Left cardiac atrium (tissue), 4 donors: ENCODE data around the gene CEP44. TPM values are rescaled to one million over a fixed set of nuclear protein-coding genes. Genes with fewer than 3 reads are reported as not detected.
"Not testable (repeated sequence)": the region's sequence is repeated elsewhere in the genome, so short reads cannot be mapped to it uniquely, and the experiment has no call there.

ENCODE experiments used
- ATAC-seq, 2 donors: fragments of 200-7000 bp; cut with Tn5 transposase; one replicate each; pipeline ENCODE4 v1.9.1; 2020; ENCODE audit warnings: mild to moderate bottlenecking in 2 of 2, moderate library complexity in 2 of 2
- DNase-seq: peaks from one replicate; pipeline ENCODE4 v3.0.0-alpha.2; 2020
- intact Hi-C, 2 donors: fragments of 100-400 bp; cut with DNase I; formaldehyde crosslinking; loops; one replicate each; pipeline versions ENCODE4 v1.14.1 to v1.15.1; 2022 to 2023
- long read RNA-seq: library from polyadenylated mRNA; unstranded; transcript quantifications from one replicate; pipeline ENCODE4 v2.0.0, GENCODE V29; 2021
- total RNA-seq, 2 donors: library from RNA; stranded (reverse); fragmentation: NEBNext Ultra II Directional; extraction: Animal tissue kit (Norgen Biotek cat#: 25700); gene quantifications; one replicate each; pipeline ENCODE4 v1.2.1, GENCODE V29; 2021
- donor health status: DM: no; HTN: yes; CAD: no.
- donor health status: DM: no; HTN: yes; CAD: no; lungs with severe emphysema.
- donor health status: DM: yes; HTN: yes; CAD: no.
- donor health status: Dilated cardiomyopathy.

Gene CEP44, protein sequence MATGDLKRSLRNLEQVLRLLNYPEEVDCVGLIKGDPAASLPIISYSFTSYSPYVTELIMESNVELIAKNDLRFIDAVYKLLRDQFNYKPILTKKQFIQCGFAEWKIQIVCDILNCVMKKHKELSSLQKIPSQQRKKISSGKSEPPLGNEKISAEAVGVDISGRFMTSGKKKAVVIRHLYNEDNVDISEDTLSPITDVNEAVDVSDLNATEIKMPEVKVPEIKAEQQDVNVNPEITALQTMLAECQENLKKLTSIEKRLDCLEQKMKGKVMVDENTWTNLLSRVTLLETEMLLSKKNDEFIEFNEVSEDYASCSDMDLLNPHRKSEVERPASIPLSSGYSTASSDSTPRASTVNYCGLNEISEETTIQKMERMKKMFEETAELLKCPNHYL
- 10 to 100 TPM; 15.4 to 16.7 TPM for total RNA-seq
- long read RNA-seq, full-length matches to known transcripts: 2 of 12 reads
- long read RNA-seq, partial matches to known transcripts: 3 of 12 reads
- long read RNA-seq, other reads (novel, unspliced or antisense): 7 of 12 reads

DNA sequence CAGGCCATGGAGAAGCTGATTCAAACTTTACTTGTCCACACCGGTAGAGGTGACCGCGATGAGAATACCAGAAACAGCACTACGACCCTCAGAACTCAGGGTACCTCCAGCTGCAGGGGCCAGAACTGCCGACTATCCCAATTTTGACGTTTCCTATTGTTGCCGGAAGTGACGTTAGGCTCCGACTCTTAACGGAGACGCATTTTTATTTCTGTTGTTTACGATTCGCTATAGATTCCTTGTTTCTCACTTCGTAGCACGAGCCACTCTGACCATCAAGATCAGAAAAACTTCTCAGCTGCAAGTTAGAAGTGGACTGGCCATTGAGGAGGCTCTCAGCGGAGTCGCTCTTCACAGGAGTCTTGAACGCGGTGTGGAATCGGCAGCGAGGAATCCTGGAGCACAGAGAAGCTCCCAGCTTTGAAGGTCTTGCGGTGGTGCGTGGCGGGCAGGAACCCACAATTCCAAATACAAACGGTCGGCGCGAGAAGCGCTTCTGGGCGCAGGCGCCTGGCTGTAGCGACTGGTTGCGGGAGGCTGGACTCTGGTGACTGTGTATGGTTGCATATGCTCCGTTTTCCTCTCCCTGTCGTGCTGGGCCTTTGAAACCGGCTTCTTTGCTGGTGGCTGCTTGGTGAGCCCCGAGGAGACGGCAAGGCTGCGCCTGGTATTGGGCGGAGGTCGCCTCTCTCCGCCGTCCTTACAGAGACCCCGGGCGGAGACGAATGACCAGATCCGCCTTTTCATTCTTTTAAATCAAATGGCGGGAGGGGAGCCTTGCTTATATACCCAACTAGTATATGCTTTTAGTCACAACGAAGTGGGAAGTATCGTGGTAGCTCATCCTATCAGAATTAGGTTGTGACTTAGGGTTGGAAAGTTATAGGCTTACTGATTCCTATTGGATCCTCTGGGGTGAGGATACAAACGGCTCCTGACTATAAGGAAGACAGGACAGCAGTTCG is at the start of gene CEP44, which contains the start of gene FBXO8:
Gene CEP44, plus strand, starts transcription at position 405 of the 965 bp plus-strand sequence. CDS start 15,211 bp downstream, outside the sequence.
Gene FBXO8, minus strand, starts transcription at position 161 of the 965 bp plus-strand sequence. CDS start 20,575 bp downstream, outside the sequence.
- intact Hi-C loops: no loop called here
- peak; percentile 83 to 90 for ATAC-seq
- DNase-seq: peak; percentile 68

DNA sequence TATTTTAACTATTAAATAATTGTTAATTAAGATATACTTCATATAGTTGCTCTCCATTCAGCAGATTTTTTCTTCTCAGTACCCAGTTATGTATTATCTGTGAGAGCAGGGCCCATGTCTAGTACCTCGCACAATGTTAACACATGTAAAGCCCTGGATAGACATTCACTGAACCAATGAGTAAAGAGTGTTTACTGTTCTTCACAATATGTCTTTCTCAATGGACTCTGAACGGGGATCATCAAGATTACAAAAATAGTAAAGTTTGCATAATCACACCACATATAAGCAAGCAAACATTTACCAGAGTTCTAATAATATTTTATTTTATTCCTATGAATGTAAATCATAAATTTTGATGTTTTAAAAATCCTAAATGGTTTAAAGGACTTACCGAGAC is 47.4 kb upstream of the CEP44 start:
- intact Hi-C loops: no loop called here
- ATAC-seq (no peak), DNase-seq (no peak)

DNA sequence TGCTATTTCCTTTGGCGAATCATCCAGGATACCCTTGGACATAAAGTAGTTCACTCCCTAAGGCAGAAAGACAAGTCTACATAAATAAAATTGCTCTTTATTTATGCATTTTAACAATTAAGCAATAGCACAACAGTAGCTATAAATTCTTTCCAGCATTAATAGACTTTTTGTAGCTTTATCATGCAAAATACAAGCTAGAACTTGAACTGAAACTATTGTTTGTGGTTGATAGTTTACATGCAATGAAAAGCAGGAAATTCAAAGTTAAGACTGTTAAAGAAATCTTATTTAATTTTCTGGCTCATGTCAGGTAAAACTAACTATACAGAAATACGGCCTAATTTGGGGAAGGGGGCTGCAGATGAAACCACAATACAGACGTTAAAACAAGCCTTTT is 42.5 kb upstream of the CEP44 start:
- no peak for DNase-seq
- intact Hi-C loops: no loop called here
- ATAC-seq: no peak

DNA sequence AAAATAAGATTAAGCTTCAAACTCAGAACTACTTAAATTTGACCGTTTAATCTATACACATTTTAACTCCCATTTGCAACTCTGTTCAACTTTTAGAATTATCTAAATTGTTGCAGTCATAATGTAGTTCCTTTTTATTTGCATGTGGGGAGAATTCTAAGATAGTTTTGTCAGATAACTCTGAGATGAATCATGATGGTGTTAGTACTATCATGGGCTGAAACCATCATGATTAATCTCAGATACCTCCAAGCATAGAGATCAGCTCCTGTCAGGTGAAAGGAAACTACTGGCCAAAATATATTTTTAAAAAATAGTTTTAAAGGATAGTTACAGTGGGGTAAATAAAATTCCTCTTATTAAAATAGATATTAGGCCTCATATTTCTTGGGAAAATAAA is 39.3 kb upstream of the CEP44 start:
- ATAC-seq (no peak), DNase-seq (no peak)
- intact Hi-C loops: no loop called here

DNA sequence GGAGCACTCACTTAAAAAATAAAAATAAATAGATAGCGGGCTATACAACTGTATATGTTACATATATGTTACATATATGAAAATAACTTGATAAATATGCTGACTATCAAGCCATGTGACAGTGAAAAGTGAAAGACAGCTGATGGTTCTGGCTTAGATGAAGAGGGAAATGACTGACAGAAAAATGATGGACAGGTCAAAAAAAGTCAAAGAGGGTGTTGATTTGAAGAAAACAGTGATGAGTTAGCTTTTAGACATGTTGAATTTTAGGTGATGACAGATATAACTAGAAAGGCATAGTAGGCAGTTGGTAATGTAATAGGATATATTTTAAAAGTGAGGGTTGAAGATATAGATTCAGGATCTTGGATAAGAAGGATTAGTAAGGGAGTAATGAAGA is 38.0 kb upstream of the CEP44 start:
- intact Hi-C loops: no loop called here
- ATAC-seq (no peak), DNase-seq (no peak)

DNA sequence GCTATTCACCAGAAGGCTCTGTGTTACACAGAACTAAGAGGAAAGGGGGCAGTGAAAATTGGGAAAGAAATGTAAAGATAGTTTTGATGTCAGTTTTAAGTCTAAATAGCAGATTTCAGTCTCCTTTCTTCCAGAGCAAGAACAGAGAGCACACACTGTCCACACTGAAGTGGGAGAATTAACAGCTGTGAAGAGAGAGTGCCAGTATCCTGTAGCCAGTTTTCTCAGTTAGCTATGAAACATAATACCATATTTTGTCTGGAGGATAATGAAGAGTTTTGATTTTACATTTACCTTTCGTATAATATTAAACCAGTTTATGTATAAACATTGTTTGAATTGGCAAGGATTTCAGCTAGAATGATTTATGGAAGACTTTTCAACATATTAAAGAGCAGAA is 35.3 kb upstream of the CEP44 start:
- ATAC-seq: peak; percentile 59 to 68
- intact Hi-C loops: no loop called here

DNA sequence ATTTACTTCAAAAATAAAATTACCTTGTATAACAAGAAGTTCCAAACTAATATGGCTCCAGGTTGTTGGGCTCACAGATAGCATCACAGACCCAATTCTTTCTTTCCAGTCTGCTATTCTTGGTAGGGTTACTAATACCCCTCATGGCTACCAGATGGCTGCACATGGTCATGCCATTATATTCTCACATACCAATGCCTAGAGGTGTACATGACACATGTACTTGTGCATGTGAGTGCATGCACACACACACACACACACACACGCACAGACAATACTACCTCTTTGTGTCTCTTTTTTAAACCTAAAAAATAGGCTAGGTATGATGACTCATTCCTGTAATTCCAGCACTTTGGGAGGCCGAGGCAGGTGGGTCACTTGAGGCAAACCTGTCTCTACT is 31.3 kb upstream of the CEP44 start:
- DNase-seq (no peak), ATAC-seq (no peak)
- intact Hi-C loops: no loop called here

More for the DNA sequence above, 35.3 kb upstream of the CEP44 start:
- DNase-seq: no peak

DNA sequence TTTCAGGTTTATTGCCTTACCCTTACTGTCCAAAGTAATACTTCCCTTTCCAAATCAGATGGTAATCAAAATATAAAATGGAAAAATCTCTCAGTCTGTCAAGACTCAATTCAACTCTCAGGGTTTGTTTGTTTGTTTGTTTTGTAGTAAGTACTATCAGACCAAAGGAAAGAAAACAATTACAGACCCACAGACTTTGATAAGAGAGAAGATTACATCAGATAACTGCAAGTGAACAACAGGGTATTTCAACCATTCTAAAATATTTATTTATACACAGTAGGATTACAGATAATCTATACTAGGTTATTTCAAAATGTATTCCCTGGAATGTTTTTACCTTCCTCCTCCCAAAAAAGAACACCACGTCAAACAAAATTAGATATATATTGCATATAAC is 29.1 kb upstream of the CEP44 start:
- intact Hi-C loops: no loop called here
- no peak for ATAC-seq
- no peak for DNase-seq

DNA sequence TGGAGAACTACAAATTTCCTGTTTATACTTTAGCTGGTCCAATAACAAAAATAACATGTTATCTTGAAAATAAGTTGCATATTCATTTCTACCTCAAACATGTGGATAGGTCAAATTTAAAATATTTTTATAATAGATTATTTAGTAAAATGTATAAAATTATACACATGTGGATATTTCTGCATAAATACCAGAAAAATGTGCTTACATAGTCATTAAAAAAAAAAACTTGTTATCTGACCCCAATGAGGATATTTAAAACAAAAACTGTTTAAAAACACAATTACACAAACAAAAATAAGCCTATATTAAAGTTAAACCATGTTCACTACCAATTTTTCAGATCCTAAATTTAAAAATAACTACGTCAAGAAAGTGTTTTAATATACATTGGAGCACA is 28.3 kb upstream of the CEP44 start:
- ATAC-seq (no peak), DNase-seq (no peak)
- intact Hi-C loops: no loop called here

DNA sequence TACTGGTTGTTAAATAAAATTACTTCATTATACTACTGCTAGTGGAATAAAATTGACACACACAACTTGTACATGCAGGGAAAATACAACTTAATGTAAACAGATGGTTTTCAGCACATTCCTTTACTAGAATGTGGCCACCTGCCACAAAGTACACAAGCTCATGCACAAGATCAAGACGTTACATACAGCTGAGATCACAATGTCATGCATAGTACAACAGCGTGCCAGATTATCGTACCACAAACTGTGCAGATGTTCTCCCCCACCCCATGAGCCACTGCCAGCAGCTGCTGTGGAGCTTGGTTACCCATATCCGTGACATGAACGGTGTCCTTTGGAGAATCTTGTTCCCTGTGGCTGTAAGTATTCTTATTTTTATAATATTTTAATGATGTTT is 27.9 kb upstream of the CEP44 start:
- intact Hi-C loops: no loop called here
- ATAC-seq (peak in 1 of 2 donors; percentile 50), DNase-seq (no peak)

DNA sequence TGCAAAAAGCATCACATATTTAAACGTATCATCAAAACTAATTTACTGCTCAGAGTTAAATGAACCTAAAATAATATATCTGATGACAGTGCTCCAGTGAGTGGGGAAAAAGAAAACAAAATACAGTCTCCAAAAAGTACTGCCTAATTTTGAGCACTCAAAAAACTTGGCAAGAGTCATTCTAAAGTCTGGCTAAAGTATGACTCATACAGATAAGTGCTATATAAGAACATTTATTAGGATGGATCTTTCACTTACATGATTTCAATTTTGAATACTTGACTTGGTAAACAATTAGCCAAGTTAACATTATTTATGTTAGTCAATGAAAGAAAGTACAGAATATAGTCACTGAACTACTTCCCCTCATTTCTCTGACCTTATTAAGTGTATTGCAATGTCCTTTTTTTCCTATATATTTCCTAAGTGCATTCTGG is 27.4 kb upstream of the CEP44 start:
- DNase-seq (no peak), ATAC-seq (peak in 1 of 2 donors; percentile 79)
- intact Hi-C loops: no loop called here

DNA sequence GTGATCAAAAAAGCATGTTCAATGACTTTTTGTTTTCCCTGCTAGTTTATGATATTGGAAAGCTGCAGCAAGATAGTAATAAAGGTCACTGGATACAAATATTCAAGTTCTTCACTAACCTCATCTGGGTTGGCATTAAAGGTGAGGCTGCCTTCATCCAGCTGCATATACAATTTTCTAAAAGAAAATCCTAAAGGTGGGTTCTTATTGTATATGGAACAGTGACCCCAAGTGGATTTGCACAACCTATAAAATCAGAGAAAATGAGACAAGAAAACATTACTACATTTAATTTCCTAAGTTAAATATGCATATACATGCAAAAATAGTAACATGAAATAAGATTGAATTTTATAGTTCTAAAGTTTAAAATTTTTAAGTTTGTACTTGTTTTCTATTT is 24.1 kb upstream of the CEP44 start:
- ATAC-seq (no peak), DNase-seq (no peak)
- intact Hi-C loops: no loop called here

DNA sequence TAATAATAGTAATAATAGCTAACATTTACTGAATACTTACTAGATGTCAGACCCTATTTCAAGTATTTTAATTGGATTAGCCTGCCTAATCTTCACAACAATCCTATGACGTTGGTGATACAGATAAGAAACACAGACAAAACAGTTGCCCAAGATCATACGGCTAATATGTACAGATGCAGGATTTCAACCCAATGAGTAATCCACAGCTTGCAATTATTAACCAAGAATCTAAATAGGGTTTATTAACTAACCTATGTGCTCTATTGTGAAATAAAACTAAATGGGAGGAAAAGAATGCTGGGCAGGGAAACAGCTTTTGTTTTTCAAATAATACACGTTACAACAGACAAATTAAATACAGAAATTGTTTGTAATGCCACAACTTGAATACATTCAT is 23.6 kb upstream of the CEP44 start:
- intact Hi-C loops: no loop called here
- no peak for DNase-seq
- ATAC-seq: no peak

DNA sequence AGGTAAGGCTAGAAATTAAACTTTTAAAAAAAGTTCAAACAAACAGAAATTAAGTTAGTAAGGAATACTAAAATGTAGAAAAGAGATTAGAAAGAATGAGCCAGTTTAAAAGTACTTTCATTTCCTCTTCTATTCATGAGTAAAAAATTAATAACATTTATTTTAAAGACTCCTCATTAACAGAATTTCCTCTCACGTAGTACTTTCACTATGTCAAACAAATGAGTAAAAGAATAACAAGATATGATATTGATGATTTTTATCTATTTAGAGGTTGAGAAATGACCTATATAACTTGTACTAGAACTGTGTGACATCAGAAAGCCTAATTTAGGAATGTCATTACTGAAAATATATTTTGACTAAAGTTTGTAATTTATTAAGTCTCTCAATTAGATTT is 22.3 kb upstream of the CEP44 start:
- intact Hi-C loops: not testable (repeated sequence)

DNA sequence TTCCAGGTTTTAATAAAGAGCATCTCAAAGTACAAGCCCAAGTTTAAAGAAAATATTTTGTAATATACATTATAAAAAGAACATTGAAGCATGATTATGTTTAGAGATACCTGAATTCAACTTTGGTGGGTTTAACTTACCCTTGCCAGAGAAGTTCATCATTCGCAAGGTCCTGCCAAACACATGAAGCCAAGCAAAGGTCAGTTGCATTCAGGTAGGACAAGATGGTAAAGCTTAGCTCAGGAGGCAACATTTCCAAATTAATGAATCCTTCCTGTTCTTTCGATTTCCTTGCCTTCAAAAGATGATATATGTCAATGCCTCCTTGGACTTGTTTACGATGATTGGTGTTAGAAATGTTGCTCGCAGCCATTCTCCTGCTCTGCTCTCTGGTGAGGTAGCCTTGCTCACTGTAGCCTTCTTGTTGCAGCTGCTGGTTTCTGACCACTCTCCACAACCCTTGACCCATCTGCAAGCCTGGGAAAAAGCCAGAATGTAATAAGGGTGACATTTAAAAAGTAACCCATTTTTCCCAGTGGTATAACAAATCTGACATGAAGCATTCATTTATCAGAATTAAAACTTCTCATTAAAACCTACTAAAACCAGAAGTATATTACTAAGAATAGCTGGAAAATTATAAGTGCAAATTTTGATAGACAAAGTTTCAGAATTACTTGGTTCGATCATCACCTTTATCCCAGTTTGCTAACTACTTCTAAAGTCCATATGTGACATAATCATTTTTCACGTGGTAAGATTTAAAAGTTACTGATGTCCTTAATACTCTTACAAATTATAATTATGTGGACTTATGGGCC is 20.9 kb upstream of the CEP44 start:
- DNase-seq (no peak), ATAC-seq (peak in 1 of 2 donors; percentile 61)
- intact Hi-C loops: no loop called here

More for the DNA sequence above, 22.3 kb upstream of the CEP44 start:
- not testable (repeated sequence) for ATAC-seq, DNase-seq

DNA sequence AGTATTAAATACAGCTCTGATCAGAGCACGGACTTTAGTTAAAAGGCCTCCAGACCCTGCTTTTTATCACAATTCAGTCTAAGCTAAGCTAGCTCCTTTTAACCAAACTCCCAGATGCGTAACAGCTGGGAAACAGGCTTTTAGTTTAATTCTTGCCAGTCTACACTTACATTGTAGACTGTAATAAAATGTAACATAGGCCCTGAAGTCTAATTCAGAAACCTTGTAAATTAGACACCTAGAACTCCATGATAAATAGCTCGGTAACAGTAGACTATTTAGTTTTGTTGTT is 20.3 kb upstream of the CEP44 start:
- intact Hi-C loops: no loop called here
- ATAC-seq (no peak), DNase-seq (no peak)

DNA sequence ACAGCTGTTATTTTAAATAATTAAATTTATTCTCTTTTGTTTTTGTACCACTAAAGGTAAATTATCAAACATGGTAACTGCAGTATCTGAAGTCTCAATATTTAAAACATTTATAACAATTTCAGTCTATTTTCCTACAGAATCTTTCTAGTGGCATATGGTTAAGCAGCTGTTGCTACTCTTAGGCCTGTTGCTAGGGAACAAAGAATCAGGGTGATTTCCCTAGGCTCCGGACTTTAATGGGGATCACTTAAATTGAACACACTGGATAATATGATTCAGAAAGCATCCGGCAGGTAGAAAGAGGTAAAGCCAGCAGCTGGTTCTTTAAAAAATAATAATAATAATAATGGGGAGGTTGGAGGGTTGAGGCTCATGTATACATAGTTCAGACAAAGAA is 17.8 kb upstream of the CEP44 start:
- intact Hi-C loops: no loop called here
- DNase-seq: no peak

DNA sequence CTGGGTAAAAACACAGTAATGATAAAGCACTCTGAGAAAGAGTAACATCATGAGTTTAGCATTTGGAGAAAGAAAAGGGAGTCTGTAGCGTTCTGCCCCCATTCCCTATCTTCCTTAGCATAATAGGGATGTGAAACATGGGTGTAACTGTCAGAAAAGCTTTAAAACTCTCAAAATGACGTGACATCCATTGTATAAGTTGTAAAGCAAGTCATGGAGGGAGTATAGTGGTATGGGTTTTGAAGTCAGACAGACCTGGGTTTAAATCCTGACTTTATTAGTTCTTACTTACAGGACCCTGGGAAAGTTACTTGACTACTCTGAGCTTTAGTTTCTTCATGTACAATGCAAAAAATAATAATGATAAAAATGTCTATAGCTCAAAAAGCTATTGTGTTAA is 17.3 kb upstream of the CEP44 start:
- ATAC-seq (no peak), DNase-seq (no peak)

More for the DNA sequence above, 17.8 kb upstream of the CEP44 start:
- no peak for ATAC-seq

DNA sequence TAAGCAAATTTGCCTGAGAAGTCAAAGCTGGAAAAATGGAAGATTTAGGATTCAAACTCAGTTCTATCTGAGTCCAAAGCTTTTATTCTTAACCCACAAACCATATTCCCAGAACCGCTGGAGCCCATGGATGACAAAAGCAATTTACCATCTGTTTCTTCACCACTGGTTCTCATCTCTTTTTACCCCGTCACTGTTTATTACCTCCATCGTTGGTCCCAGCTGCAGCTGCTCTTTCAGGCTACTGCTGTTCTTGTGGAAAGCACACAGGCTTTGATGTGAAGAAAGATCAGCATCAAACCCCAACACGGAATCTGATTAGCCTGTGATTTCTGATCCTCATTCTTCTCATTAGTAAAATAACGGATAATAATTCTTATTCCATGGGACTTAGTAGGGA is 9.8 kb upstream of the CEP44 start:
- ATAC-seq: no peak
- intact Hi-C loops: no loop called here
- DNase-seq: no peak

More for the DNA sequence above, 17.3 kb upstream of the CEP44 start:
- intact Hi-C loops: no loop called here
